ENCODE results near the gene CYB5A.

DNA sequence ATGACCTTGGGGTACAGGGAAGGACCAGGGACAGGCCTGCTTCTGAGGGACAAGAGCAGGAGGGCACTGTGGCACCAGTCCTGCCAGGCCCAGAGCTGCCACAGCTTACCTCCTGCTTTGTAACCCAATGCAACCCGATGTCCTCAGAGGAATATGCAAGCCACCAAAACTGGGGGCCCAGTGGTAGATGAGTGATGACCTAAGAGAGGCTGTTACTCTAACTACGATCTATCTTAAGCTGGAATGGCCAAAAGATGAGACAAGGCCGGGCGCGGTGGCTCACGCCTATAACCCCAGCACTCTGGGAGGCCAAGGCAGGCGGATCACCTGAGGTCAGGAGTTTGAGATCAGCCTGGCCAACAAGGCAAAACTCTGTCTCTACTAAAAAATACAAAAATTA lies 12.8 kb downstream of the CYB5A start:
- no peak for TF ChIP-seq EP300 (IDR thresholded peaks at IDR 0.05)
- TF ChIP-seq, protein P1, sequence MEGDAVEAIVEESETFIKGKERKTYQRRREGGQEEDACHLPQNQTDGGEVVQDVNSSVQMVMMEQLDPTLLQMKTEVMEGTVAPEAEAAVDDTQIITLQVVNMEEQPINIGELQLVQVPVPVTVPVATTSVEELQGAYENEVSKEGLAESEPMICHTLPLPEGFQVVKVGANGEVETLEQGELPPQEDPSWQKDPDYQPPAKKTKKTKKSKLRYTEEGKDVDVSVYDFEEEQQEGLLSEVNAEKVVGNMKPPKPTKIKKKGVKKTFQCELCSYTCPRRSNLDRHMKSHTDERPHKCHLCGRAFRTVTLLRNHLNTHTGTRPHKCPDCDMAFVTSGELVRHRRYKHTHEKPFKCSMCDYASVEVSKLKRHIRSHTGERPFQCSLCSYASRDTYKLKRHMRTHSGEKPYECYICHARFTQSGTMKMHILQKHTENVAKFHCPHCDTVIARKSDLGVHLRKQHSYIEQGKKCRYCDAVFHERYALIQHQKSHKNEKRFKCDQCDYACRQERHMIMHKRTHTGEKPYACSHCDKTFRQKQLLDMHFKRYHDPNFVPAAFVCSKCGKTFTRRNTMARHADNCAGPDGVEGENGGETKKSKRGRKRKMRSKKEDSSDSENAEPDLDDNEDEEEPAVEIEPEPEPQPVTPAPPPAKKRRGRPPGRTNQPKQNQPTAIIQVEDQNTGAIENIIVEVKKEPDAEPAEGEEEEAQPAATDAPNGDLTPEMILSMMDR (IDR thresholded peaks at IDR 0.05), result no peak
- TF ChIP-seq POLR2AphosphoS5 (IDR thresholded peaks at IDR 0.05), result no peak
- no peak for TF ChIP-seq POLR2A (IDR thresholded peaks at IDR 0.05)

Measured in gastroesophageal sphincter (tissue), 3 donors.